Spleen (tissue), 7 donors: ENCODE measurements around the gene SERPINI2.

Experiments
- CTCF ChIP-seq, 11 experiments: fragments of 200-600 bp in 7 of 11; fragments of 450-650 bp in 4 of 11; sonication (generic) in 4 of 11; IDR thresholded peaks in 8 of 11; conservative IDR thresholded peaks in 3 of 11; 1 replicate in 7 of 11; 2 replicates in 4 of 11; pipeline versions ENCODE4 v1.4.0 to v1.8.0; 2016 to 2021; ENCODE audit warnings: antibody characterized with exemption in 11 of 11, inconsistent platforms in 4 of 11, mild to moderate bottlenecking in 1 of 11
- POLR2A ChIP-seq, 3 donors: fragments of 450-650 bp; IDR thresholded peaks; one replicate each; pipeline ENCODE4 v1.5.1; 2017; ENCODE audit warnings: antibody characterized with exemption in 3 of 3, mild to moderate bottlenecking in 1 of 3
- POLR2AphosphoS5 ChIP-seq, 3 donors: sonication (generic); formaldehyde crosslinking; IDR thresholded peaks; one replicate each; pipeline ENCODE4 v1.5.1; 2017; ENCODE audit warnings: antibody characterized with exemption in 3 of 3
- donor health status: DM: no; HTN: no; CAD: no; lungs with moderate emphysema.
- donor health status: DM: no; HTN: no; CAD: no.
- donor health status: DM: no; HTN: no; CAD: no.

- TF ChIP-seq CTCF (IDR thresholded peaks at IDR 0.05 in 8 of 11, conservative IDR thresholded peaks at IDR 0.05 in 3 of 11), result no peak
- TF ChIP-seq POLR2AphosphoS5 (IDR thresholded peaks at IDR 0.05), result no peak
- TF ChIP-seq POLR2A (IDR thresholded peaks at IDR 0.05), result no peak
These were observed 46.6 kb upstream of the SERPINI2 start for GRCh38 chr3:167520266-167521005.
